Measurements from ENCODE around the gene URB2.

DNA sequence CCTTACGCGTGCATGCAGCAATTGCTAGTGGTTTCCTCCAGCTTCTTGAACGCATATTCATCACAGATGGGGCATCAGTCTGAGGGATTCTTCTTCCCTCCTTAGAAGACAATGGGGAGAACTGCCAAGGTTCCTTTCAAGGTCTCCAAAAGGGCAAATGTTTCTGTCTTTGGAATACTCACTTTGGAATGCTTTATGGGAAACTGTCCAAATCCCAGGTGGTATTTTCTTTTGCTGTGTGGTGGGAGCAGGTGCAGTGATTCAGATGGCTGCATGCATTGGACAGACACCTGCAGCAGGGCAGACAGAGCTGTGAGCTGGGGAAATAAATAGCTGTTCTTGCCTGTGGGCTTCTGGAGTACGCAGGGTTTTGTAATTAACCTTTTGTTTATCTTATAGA, 40.5 kb downstream of the URB2 start:
- TF ChIP-seq EZH2 (IDR thresholded peaks at IDR 0.05; ENCODE audit: low read depth, unreplicated experiment) (no peak), CTCF (conservative IDR thresholded peaks at IDR 0.05; ENCODE audit: low read depth in 2 of 2) (no peak), POLR2AphosphoS5 (IDR thresholded peaks at IDR 0.05; ENCODE audit: low read depth) (no peak), EZH2phosphoT487 (IDR thresholded peaks at IDR 0.05; ENCODE audit: unreplicated experiment) (no peak), STAT1 (IDR thresholded peaks at IDR 0.05; ENCODE audit: unreplicated experiment) (no peak), JUNB (IDR thresholded peaks at IDR 0.05; ENCODE audit: unreplicated experiment) (no peak), CREB1 (CRISPR knock-in tag; IDR thresholded peaks at IDR 0.05; ENCODE audit: low read depth) (no peak), ZNF331 (CRISPR knock-in tag; IDR thresholded peaks at IDR 0.05; ENCODE audit: low read depth) (no peak), ZNF114 (CRISPR knock-in tag; IDR thresholded peaks at IDR 0.05) (no peak), ZNF462 (CRISPR knock-in tag; IDR thresholded peaks at IDR 0.05) (no peak), NANOG (IDR thresholded peaks at IDR 0.05; ENCODE audit: borderline replicate concordance) (no peak)
- TF ChIP-seq, protein P1, sequence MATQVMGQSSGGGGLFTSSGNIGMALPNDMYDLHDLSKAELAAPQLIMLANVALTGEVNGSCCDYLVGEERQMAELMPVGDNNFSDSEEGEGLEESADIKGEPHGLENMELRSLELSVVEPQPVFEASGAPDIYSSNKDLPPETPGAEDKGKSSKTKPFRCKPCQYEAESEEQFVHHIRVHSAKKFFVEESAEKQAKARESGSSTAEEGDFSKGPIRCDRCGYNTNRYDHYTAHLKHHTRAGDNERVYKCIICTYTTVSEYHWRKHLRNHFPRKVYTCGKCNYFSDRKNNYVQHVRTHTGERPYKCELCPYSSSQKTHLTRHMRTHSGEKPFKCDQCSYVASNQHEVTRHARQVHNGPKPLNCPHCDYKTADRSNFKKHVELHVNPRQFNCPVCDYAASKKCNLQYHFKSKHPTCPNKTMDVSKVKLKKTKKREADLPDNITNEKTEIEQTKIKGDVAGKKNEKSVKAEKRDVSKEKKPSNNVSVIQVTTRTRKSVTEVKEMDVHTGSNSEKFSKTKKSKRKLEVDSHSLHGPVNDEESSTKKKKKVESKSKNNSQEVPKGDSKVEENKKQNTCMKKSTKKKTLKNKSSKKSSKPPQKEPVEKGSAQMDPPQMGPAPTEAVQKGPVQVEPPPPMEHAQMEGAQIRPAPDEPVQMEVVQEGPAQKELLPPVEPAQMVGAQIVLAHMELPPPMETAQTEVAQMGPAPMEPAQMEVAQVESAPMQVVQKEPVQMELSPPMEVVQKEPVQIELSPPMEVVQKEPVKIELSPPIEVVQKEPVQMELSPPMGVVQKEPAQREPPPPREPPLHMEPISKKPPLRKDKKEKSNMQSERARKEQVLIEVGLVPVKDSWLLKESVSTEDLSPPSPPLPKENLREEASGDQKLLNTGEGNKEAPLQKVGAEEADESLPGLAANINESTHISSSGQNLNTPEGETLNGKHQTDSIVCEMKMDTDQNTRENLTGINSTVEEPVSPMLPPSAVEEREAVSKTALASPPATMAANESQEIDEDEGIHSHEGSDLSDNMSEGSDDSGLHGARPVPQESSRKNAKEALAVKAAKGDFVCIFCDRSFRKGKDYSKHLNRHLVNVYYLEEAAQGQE (IDR thresholded peaks at IDR 0.05; ENCODE audit: unreplicated experiment) = no peak
- TF ChIP-seq, protein P2, sequence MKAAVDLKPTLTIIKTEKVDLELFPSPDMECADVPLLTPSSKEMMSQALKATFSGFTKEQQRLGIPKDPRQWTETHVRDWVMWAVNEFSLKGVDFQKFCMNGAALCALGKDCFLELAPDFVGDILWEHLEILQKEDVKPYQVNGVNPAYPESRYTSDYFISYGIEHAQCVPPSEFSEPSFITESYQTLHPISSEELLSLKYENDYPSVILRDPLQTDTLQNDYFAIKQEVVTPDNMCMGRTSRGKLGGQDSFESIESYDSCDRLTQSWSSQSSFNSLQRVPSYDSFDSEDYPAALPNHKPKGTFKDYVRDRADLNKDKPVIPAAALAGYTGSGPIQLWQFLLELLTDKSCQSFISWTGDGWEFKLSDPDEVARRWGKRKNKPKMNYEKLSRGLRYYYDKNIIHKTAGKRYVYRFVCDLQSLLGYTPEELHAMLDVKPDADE (IDR thresholded peaks at IDR 0.05) = no peak
